ENCODE measurements around the gene S100A9.

DNA sequence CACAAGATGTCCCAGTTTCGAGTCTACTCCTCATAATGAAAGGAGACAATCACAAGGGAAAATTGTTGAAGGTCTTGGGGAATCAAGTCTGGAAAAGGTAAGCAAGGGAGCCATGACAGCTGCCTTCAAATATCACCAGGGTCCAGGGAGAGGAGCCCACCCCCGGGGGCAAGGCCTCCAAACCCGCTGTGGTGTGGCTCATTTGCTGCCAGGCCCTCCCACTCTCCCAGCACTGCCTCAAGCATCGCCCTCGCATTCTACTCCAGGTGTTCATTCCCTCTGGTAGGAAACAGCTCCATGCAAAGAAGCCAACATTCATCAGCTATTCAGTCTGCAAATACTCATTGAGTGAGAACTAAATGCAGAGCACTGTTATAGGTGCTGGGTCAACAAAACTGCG, 8.6 kb downstream of the S100A9 start:
- no peak for TF ChIP-seq POLR2A (IDR thresholded peaks at IDR 0.05)
- TF ChIP-seq, protein P1, sequence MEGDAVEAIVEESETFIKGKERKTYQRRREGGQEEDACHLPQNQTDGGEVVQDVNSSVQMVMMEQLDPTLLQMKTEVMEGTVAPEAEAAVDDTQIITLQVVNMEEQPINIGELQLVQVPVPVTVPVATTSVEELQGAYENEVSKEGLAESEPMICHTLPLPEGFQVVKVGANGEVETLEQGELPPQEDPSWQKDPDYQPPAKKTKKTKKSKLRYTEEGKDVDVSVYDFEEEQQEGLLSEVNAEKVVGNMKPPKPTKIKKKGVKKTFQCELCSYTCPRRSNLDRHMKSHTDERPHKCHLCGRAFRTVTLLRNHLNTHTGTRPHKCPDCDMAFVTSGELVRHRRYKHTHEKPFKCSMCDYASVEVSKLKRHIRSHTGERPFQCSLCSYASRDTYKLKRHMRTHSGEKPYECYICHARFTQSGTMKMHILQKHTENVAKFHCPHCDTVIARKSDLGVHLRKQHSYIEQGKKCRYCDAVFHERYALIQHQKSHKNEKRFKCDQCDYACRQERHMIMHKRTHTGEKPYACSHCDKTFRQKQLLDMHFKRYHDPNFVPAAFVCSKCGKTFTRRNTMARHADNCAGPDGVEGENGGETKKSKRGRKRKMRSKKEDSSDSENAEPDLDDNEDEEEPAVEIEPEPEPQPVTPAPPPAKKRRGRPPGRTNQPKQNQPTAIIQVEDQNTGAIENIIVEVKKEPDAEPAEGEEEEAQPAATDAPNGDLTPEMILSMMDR (IDR thresholded peaks at IDR 0.05) = no peak
